ENCODE data around the gene AGBL1. TPM values are rescaled to one million over a fixed set of nuclear protein-coding genes. Genes with fewer than 3 reads are reported as not detected.

AGBL1 gene
- polyA plus RNA-seq, 1 experiment, result not detected

DNA sequence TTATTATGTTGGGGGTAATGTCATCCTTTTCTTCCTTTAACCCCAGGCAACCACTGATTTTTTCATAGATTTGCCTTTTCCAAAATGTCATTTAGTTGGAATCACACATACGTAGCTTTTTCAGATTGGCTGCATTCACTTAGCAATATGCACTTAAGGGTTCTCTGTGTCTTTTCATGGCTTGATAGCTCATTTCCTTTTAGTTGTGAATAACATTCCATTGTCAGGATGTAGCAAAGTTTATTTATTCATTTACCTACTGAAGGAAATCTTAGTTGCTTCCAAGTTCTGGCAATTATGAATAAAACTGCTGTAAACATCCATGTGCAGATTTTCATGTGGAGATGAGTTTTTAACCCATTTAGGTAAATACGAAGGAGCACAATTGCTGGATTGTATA is 125.4 kb downstream of the AGBL1 start:
- H3K4me3 ChIP-seq (ENCODE audit: low read depth, low read length), result no peak overlapping the region
- H3K36me3 ChIP-seq (ENCODE audit: control insufficient read depth, insufficient read depth, low read length), result no peaks in the 10 kb centered on the region
- no peak for TF ChIP-seq CTCF (IDR thresholded peaks at IDR 0.05; ENCODE audit: insufficient read depth, low read depth, low read length)
- no peaks in the 10 kb centered on the region for H3K27me3 ChIP-seq (ENCODE audit: control insufficient read depth, insufficient read depth, low read length)
- ChIA-PET POLR2A (no interaction called here), CTCF (no interaction called here)
- no peak for DNase-seq (ENCODE audit: low read depth)

DNA sequence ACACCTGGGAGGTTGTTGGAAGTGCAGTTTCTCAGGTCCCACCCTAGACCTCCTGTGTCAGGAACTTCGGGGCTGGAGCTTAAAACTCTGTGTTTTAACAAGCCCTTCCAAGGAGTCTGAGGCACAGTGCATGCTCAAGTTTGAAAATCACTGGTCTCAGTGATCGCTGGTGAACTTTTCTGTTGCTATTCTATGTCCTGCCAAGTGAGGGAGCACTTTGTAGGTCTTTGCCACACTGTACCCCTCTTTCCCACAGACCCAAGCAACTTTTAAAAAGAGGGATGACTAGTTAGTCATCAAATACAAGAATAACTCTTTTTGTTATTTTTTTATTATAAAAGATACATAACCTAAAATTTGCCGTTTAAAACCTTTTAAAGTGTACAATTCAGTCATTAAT is 133.7 kb downstream of the AGBL1 start:
- Histone ChIP-seq H3K36me3 (ENCODE audit: control insufficient read depth, insufficient read depth, low read length) (no peaks in the 10 kb centered on the region), H3K4me3 (ENCODE audit: low read depth, low read length) (no peak overlapping the region), H3K27me3 (ENCODE audit: control insufficient read depth, insufficient read depth, low read length) (no peaks in the 10 kb centered on the region)
- CTCF ChIA-PET, result no interaction called here
- no peak for TF ChIP-seq CTCF (IDR thresholded peaks at IDR 0.05; ENCODE audit: insufficient read depth, low read depth, low read length)
- POLR2A ChIA-PET, result no interaction called here
- no peak for DNase-seq (ENCODE audit: low read depth)

GRCh38 chr15:86213888-86214287 is 134.2 kb downstream of the AGBL1 start:
- DNase-seq (ENCODE audit: low read depth), result no peak
- Histone ChIP-seq H3K36me3 (ENCODE audit: control insufficient read depth, insufficient read depth, low read length) (no peaks in the 10 kb centered on the region), H3K4me3 (ENCODE audit: low read depth, low read length) (no peak overlapping the region), H3K27me3 (ENCODE audit: control insufficient read depth, insufficient read depth, low read length) (no peaks in the 10 kb centered on the region)
- ChIA-PET CTCF (no interaction called here), POLR2A (no interaction called here)
- no peak for TF ChIP-seq CTCF (IDR thresholded peaks at IDR 0.05; ENCODE audit: insufficient read depth, low read depth, low read length)

- ChIA-PET CTCF (no interaction called here), POLR2A (no interaction called here)
- TF ChIP-seq CTCF (IDR thresholded peaks at IDR 0.05; ENCODE audit: insufficient read depth, low read depth, low read length), result no peak
- Histone ChIP-seq H3K27me3 (ENCODE audit: control insufficient read depth, insufficient read depth, low read length) (no peaks in the 10 kb centered on the region), H3K36me3 (ENCODE audit: control insufficient read depth, insufficient read depth, low read length) (no peaks in the 10 kb centered on the region), H3K4me3 (ENCODE audit: low read depth, low read length) (no peak overlapping the region)
- no peak for DNase-seq (ENCODE audit: low read depth)
These were observed 141.4 kb downstream of the AGBL1 start for GRCh38 chr15:86221119-86221518.

DNA sequence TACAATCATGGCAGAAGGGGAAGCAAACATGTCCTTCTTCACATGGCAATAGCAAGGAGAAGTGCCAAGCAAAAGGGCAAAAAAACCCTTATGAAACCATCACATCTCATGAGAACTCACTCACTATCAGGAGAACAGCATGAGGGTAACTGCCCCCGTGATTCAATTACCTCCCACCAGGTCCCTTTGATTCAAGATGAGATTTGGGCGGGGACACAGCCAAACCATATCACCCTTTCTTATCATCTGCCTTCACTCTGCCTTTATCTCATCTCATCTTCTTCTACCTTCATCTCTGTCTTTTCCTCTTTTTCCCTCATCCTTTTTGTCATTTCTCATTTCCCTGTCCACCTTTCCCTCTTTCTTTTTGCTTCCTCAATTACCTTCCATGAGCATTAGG is 149.6 kb downstream of the AGBL1 start:
- Histone ChIP-seq H3K36me3 (ENCODE audit: control insufficient read depth, insufficient read depth, low read length) (no peaks in the 10 kb centered on the region), H3K4me3 (ENCODE audit: low read depth, low read length) (no peak overlapping the region), H3K27me3 (ENCODE audit: control insufficient read depth, insufficient read depth, low read length) (no peaks in the 10 kb centered on the region)
- DNase-seq (ENCODE audit: low read depth), result no peak
- ChIA-PET CTCF (no interaction called here), POLR2A (no interaction called here)
- no peak for TF ChIP-seq CTCF (IDR thresholded peaks at IDR 0.05; ENCODE audit: insufficient read depth, low read depth, low read length)

All from BJ (cell line).